ENCODE measurements around the gene ELMO1. TPM values are rescaled to one million over a fixed set of nuclear protein-coding genes. Genes with fewer than 3 reads are reported as not detected.

ELMO1 gene
- total and polyA plus RNA-seq, 2 experiments from 2014 or later = 6.5 to 24.9 TPM

GRCh38 chr7:37070471-37070870 is 378.2 kb downstream of the ELMO1 start:
- Histone ChIP-seq H3K9me2 (ENCODE audit: insufficient read depth) (no peaks in the 10 kb centered on the region), H3K27me3 (ENCODE audit: insufficient read depth) (no peaks in the 10 kb centered on the region), H2AFZ (no peak overlapping the region), H3K4me3 (no peak overlapping the region), H3K4me1 (ENCODE audit: insufficient read depth) (no peaks in the 10 kb centered on the region), H3K36me3 (ENCODE audit: insufficient read depth) (no peaks in the 10 kb centered on the region), H3K27ac (ENCODE audit: low read depth) (no peak overlapping the region), H4K20me1 (replicated peaks; ENCODE audit: insufficient read depth) (no peaks in the 10 kb centered on the region; the same call in 1 of the 2 replicates), H3F3A (replicated peaks; ENCODE audit: low read depth) (no peaks in the 10 kb centered on the region), H3K79me2 (replicated peaks; ENCODE audit: insufficient read depth) (no peaks in the 10 kb centered on the region), H3K4me2 (no peak overlapping the region)
- no peak overlapping the region for H3K27ac Mint-ChIP-seq
- no peak overlapping the region for H3K4me3 Mint-ChIP-seq
- H3K36me3 Mint-ChIP-seq (ENCODE audit: low read depth) = no peaks in the 10 kb centered on the region; the same call in 2 of the 3 replicates
- TF ChIP-seq, protein P1, sequence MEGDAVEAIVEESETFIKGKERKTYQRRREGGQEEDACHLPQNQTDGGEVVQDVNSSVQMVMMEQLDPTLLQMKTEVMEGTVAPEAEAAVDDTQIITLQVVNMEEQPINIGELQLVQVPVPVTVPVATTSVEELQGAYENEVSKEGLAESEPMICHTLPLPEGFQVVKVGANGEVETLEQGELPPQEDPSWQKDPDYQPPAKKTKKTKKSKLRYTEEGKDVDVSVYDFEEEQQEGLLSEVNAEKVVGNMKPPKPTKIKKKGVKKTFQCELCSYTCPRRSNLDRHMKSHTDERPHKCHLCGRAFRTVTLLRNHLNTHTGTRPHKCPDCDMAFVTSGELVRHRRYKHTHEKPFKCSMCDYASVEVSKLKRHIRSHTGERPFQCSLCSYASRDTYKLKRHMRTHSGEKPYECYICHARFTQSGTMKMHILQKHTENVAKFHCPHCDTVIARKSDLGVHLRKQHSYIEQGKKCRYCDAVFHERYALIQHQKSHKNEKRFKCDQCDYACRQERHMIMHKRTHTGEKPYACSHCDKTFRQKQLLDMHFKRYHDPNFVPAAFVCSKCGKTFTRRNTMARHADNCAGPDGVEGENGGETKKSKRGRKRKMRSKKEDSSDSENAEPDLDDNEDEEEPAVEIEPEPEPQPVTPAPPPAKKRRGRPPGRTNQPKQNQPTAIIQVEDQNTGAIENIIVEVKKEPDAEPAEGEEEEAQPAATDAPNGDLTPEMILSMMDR (conservative IDR thresholded peaks at IDR 0.05; ENCODE audit: low read depth in 2 of 2) = no peak
- TF ChIP-seq STAT1 (IDR thresholded peaks at IDR 0.05; ENCODE audit: unreplicated experiment) (no peak), ZNF114 (CRISPR knock-in tag; IDR thresholded peaks at IDR 0.05) (no peak), ZNF331 (CRISPR knock-in tag; IDR thresholded peaks at IDR 0.05; ENCODE audit: low read depth) (no peak), CREB1 (CRISPR knock-in tag; IDR thresholded peaks at IDR 0.05; ENCODE audit: low read depth) (no peak), ZNF462 (CRISPR knock-in tag; IDR thresholded peaks at IDR 0.05) (no peak), EZH2 (IDR thresholded peaks at IDR 0.05; ENCODE audit: low read depth, unreplicated experiment) (no peak), POLR2AphosphoS5 (IDR thresholded peaks at IDR 0.05; ENCODE audit: low read depth) (no peak)
- no peaks in the 10 kb centered on the region for H3K9me3 Mint-ChIP-seq
- H3K4me1 Mint-ChIP-seq = peaks cover 4% of the 10 kb centered on the region; the same call in 2 of the 3 replicates
- ATAC-seq (no peak), DNase-seq (ENCODE audit: low spot score) (no peak)
- H3K27me3 Mint-ChIP-seq (ENCODE audit: insufficient read depth, low read depth, poor library complexity) = no peaks in the 10 kb centered on the region

Measured in GM23338 (cell line).